Activated T-helper 1 cell treated with anti-CD3 and anti-CD28 coated beads, Interleukin-12 subunit alpha, Interleukin-12 subunit beta, Interleukin-2, Interleukin-4 antibody, amounts not matched to agents 30 ng/mL and 10 ng/mL and 1 ng/mL, durations not matched to agents 14 hours and 24 hours and 36 hours (primary cell): ENCODE results near the gene P2RX1. TPM values are rescaled to one million over a fixed set of nuclear protein-coding genes. Genes with fewer than 3 reads are reported as not detected.

ENCODE experiments used
- DNase-seq: peaks from one replicate; pipeline ENCODE4 v3.0.0; 2021; ENCODE audit warnings: low spot score
- H3K27ac Mint-ChIP-seq: one replicate; pipeline ENCODE4 v1.8.0; 2021; ENCODE audit warnings: mild to moderate bottlenecking, mixed read lengths
- H3K27me3 Mint-ChIP-seq: one replicate; pipeline ENCODE4 v1.8.0; 2022; ENCODE audit warnings: mild to moderate bottlenecking, moderate library complexity, mixed read lengths; ENCODE audit not compliant: insufficient read depth
- H3K36me3 Mint-ChIP-seq: one replicate; pipeline ENCODE4 v1.8.0; 2021; ENCODE audit warnings: low read depth, mixed read lengths
- H3K4me1 Mint-ChIP-seq: one replicate; pipeline ENCODE4 v1.8.0; 2021; ENCODE audit warnings: low read depth, mixed read lengths
- H3K4me3 Mint-ChIP-seq: one replicate; pipeline ENCODE4 v1.8.0; 2021; ENCODE audit warnings: mild to moderate bottlenecking, moderate library complexity, mixed read lengths
- H3K9me3 Mint-ChIP-seq: one replicate; pipeline ENCODE4 v1.8.0; 2021; ENCODE audit warnings: mixed read lengths
- intact Hi-C: fragments of 100-400 bp; cut with micrococcal nuclease; formaldehyde crosslinking; loops from one replicate; pipeline ENCODE4 v1.15.1; 2024
- total RNA-seq: library from RNA; stranded (reverse); gene quantifications from 2 replicates; pipeline ENCODE4 v1.2.3, GENCODE V29; 2022

Gene P2RX1
- total RNA-seq, 1 donor from 2014 or later, result 0.13 TPM

DNA sequence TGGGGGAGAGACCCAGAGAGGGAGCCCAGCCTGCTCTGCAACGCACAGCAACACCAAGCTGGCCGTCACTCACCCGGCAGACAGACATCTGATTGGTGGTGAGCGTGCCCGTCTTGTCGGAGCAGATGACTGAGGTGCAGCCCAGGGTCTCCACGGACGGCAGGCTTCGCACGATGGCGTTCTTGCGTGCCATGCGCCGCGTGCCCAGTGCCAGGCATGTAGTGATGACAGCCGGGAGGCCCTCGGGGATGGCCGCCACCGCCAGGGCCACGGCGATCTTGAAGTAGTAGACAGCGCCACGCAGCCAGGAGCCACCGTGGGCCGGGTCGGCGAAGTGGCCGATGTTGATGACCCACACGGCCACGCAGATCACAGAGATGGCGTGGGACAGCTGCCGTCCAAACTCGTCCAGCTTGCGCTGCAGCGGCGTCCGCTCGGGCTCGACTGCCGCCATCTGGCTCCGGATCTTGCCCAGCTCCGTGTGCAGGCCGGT is 31.1 kb upstream of the P2RX1 start:
- no peak for DNase-seq
- Mint-ChIP-seq H3K4me3 (no peak overlapping the region), H3K27ac (no peak overlapping the region), H3K4me1 (no peaks in the 10 kb centered on the region), H3K9me3 (no peaks in the 10 kb centered on the region), H3K27me3 (no peaks in the 10 kb centered on the region), H3K36me3 (peaks cover 24% of the 10 kb centered on the region)
- intact Hi-C loops, result no loop called here

DNA sequence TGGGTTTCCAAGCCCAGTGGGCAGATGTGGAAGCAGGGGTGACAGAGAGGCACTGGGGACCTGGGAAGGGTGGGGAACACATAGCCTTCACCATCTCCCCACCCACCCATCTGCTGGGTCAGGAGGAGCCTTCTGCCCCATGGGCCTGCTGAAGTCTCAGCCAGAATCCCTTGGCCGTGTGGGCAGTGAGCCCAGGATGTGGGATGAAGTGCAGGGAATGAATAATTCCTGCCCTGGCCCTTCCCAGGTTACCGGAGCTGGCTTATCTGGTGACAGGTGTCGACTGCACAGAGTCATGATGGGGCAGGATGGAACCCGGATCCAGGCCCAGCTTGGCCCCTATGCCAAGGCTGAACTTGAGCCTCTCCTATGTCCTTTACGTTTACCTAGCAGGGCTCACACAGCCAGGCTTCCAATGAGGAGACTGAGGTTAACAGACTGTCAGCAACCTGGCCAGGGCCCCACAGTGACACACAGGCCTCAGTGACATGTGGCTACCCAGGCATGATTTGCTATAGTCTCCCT is 30.5 kb upstream of the P2RX1 start:
- Mint-ChIP-seq H3K36me3 (peaks cover 26% of the 10 kb centered on the region), H3K27me3 (no peaks in the 10 kb centered on the region)

DNA sequence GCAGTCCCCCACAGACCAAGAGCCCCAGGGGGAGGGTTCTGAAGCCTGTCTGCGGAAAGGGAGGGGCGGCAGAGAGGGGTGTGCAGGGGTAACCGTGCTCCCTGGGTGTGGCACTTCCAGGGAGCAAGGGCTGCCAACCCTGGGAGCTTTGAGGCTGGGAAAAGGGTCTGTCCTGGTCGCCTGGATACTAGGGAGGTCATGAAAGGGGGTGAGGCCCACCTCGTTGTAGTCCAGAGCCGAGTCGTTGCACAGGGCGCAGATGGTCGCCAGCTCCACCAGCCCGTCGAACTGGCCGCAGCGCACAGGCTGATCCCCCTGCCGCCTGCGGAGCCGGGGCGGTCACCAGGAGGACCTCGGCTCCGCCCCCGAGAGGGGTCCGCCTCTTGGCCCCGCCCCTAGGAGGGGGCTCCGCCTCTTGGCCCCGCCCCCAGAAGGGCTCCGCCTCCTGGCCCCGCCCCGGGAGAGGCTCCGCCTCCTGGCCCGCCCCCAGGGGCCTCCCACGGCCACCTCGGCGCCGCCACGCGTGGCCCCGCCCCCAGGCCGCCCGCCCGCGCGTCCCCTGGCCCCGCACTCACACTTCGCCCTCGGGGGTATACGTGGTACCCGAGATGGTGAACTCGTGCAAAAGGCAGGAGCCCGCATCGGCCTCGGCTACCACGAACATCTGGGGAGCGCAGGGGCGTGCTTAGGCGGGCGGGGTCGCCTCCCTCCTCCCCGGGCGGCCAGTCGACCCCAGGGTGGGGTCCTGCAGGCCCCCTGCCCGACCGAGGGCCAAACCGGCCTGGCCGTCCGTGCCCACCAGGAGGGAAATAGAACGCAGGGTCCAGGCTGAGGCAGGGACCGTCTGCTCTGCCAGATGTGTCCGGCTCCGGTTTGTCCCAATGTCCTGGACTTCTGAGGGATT is 28.5 kb upstream of the P2RX1 start:
- DNase-seq, result no peak
- Mint-ChIP-seq H3K36me3 (peaks cover 29% of the 10 kb centered on the region), H3K27ac (no peak overlapping the region), H3K27me3 (no peaks in the 10 kb centered on the region), H3K9me3 (no peaks in the 10 kb centered on the region), H3K4me3 (no peak overlapping the region), H3K4me1 (no peaks in the 10 kb centered on the region)
- intact Hi-C loops, result loop anchor here (2.0 kb wide), 1 partner anchor 20 kb away; the partner anchor contains the start of gene ATP2A3

More for the DNA sequence above, 30.5 kb upstream of the P2RX1 start:
- no peaks in the 10 kb centered on the region for H3K9me3 Mint-ChIP-seq
- H3K4me1 Mint-ChIP-seq, result no peaks in the 10 kb centered on the region
- DNase-seq, result no peak
- intact Hi-C loops, result no loop called here
- no peak overlapping the region for H3K4me3 Mint-ChIP-seq
- no peak overlapping the region for H3K27ac Mint-ChIP-seq

- Mint-ChIP-seq H3K36me3 (peaks cover 36% of the 10 kb centered on the region), H3K27ac (no peak overlapping the region)
Observed at GRCh38 chr17:3943240-3943891, 27.1 kb upstream of the P2RX1 start.

GRCh38 chr17:3940965-3941698 is 24.9 kb upstream of the P2RX1 start:
- Mint-ChIP-seq H3K4me3 (no peak overlapping the region), H3K27me3 (no peaks in the 10 kb centered on the region), H3K4me1 (no peaks in the 10 kb centered on the region), H3K27ac (no peak overlapping the region), H3K9me3 (no peaks in the 10 kb centered on the region), H3K36me3 (peaks cover 48% of the 10 kb centered on the region)
- no peak for DNase-seq
- intact Hi-C loops, result no loop called here

More at GRCh38 chr17:3943240-3943891, 27.1 kb upstream of the P2RX1 start:
- Mint-ChIP-seq H3K4me1 (no peaks in the 10 kb centered on the region), H3K27me3 (no peaks in the 10 kb centered on the region), H3K4me3 (no peak overlapping the region), H3K9me3 (no peaks in the 10 kb centered on the region)
- DNase-seq, result no peak
- intact Hi-C loops, result no loop called here

GRCh38 chr17:3937359-3937758 is 21.1 kb upstream of the P2RX1 start:
- no peak overlapping the region for H3K27ac Mint-ChIP-seq
- no peak for DNase-seq
- intact Hi-C loops, result no loop called here
- H3K4me1 Mint-ChIP-seq, result no peaks in the 10 kb centered on the region
- no peaks in the 10 kb centered on the region for H3K9me3 Mint-ChIP-seq
- peaks cover 45% of the 10 kb centered on the region for H3K36me3 Mint-ChIP-seq
- H3K27me3 Mint-ChIP-seq, result no peaks in the 10 kb centered on the region
- H3K4me3 Mint-ChIP-seq, result no peak overlapping the region

- no peak for DNase-seq
- intact Hi-C loops, result no loop called here
- Mint-ChIP-seq H3K27ac (no peak overlapping the region), H3K4me1 (no peaks in the 10 kb centered on the region), H3K27me3 (no peaks in the 10 kb centered on the region), H3K4me3 (no peak overlapping the region), H3K9me3 (no peaks in the 10 kb centered on the region), H3K36me3 (peaks cover 49% of the 10 kb centered on the region)
Observed at GRCh38 chr17:3935825-3936355, 19.6 kb upstream of the P2RX1 start.

- H3K4me3 Mint-ChIP-seq, result no peak overlapping the region
- H3K4me1 Mint-ChIP-seq, result no peaks in the 10 kb centered on the region
- H3K36me3 Mint-ChIP-seq, result peaks cover 48% of the 10 kb centered on the region
- intact Hi-C loops, result no loop called here
- no peaks in the 10 kb centered on the region for H3K27me3 Mint-ChIP-seq
- DNase-seq, result no peak
- no peaks in the 10 kb centered on the region for H3K9me3 Mint-ChIP-seq
- H3K27ac Mint-ChIP-seq, result no peak overlapping the region
Observed at GRCh38 chr17:3935140-3935542, 18.9 kb upstream of the P2RX1 start.

DNA sequence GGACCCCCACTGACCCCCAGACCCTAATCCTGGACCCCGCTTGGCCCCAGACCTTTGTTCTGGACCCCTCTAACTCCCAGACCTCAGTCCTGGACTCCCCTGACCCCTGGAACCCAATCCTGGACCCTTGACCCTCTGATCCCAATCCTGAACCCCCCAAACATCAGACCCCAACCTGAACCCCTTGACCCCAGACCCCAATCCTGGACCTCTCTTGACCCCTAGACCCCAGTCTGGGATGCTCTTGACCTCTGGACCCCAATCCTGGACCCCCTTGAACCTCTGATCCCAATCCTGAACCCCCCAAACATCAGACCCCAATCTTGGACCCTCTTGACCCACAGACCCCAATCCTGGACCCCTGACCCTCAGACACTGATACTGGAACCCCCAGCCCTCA is 13.5 kb upstream of the P2RX1 start:
- no peaks in the 10 kb centered on the region for H3K9me3 Mint-ChIP-seq
- peaks cover 15% of the 10 kb centered on the region for H3K36me3 Mint-ChIP-seq
- intact Hi-C loops, result no loop called here
- no peak for DNase-seq
- H3K27ac Mint-ChIP-seq, result no peak overlapping the region
- no peaks in the 10 kb centered on the region for H3K4me1 Mint-ChIP-seq
- no peaks in the 10 kb centered on the region for H3K27me3 Mint-ChIP-seq
- no peak overlapping the region for H3K4me3 Mint-ChIP-seq

GRCh38 chr17:3929181-3929580 is 12.9 kb upstream of the P2RX1 start:
- Mint-ChIP-seq H3K27ac (no peak overlapping the region), H3K36me3 (peaks cover 14% of the 10 kb centered on the region), H3K4me3 (no peak overlapping the region), H3K9me3 (no peaks in the 10 kb centered on the region), H3K27me3 (no peaks in the 10 kb centered on the region), H3K4me1 (no peaks in the 10 kb centered on the region)
- intact Hi-C loops, result no loop called here
- no peak for DNase-seq

GRCh38 chr17:3928406-3928805 is 12.1 kb upstream of the P2RX1 start:
- intact Hi-C loops, result no loop called here
- Mint-ChIP-seq H3K36me3 (peaks cover 16% of the 10 kb centered on the region), H3K27ac (no peak overlapping the region), H3K27me3 (no peaks in the 10 kb centered on the region), H3K4me1 (no peaks in the 10 kb centered on the region), H3K4me3 (no peak overlapping the region), H3K9me3 (no peaks in the 10 kb centered on the region)
- no peak for DNase-seq

DNA sequence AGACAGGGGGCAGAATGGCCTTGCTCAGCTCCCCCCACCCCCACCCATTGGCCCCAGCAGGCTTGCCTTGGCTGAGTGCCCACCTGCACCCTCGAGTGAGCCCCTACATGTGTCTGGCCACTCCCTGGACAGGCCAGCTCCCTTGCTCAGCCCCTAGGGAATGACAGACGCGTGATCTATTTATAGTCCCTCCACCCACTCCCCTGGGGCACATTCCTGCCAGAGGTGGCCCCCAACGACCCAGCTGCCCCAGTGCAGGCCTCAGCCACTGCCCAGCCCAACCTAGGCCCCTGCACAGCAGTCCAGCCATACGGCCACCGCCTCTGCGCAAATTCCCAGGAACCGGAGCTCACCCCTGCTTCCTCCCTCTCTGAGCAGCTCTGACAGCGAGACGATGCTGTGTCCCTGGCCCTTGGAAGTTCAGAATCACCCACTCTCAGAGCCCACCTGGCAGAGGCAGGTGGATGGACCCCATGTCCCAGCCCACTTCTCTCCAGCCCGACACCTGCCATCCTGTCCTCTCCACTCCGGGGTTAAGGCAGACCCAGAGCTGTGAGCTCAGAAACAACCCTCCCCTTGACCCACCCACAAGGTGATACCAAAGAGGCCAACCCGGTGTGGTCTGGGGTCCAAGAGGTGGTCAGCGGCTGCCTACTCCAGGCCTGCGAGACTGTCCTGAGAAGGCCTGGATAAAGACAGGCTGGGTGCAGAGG is 11.5 kb upstream of the P2RX1 start:
- no peaks in the 10 kb centered on the region for H3K4me1 Mint-ChIP-seq
- DNase-seq, result no peak
- peaks cover 15% of the 10 kb centered on the region for H3K36me3 Mint-ChIP-seq
- no peaks in the 10 kb centered on the region for H3K9me3 Mint-ChIP-seq
- no peak overlapping the region for H3K4me3 Mint-ChIP-seq
- intact Hi-C loops, result no loop called here
- no peaks in the 10 kb centered on the region for H3K27me3 Mint-ChIP-seq
- no peak overlapping the region for H3K27ac Mint-ChIP-seq
